Measurements from ENCODE around the gene RNF224.

RNF224 gene

DNA sequence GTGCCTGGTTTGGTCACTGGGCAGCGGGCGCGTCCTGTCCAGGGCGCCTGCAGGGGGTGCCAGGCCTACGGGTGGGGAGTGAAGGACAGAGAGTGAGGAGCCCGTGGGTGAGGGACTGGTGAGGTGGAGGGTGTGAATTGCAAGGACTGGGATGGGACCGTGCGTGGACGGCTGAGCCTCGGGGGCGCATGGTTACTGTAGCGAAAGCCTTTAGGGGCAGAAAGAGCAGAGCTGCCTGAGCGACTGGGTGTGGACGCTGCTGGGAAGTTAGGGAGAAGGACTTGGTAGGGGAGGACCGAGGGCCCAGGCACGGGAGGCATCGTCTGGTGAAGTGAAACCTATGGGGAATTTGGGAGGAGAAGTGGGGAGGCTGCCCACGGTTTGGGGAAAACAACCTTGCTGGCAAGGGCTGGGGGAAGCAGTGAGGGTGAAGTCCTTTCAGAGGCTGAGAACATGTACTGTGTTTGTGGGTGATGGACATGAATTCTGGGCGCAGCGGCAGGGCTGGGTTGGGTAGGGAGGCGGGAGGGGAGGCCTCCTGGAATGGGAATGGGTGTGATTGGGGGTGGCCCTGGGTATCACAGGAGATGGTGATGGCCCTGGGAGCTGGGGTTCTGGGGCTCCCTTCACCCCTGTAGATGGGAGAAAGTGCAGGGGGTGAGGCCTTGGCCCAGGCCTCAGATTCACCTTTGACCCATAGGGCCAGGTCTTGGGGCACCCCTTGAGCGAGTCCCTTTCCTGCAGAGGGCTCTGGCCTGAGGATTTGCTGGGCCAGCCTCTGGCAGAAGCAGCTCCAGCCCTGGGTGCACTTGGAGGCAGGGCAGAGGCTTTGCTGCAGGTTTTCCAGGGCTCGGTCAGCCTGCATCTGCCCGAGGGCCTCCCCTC is 48.5 kb downstream of the RNF224 start:
- no peak for DNase-seq

DNA sequence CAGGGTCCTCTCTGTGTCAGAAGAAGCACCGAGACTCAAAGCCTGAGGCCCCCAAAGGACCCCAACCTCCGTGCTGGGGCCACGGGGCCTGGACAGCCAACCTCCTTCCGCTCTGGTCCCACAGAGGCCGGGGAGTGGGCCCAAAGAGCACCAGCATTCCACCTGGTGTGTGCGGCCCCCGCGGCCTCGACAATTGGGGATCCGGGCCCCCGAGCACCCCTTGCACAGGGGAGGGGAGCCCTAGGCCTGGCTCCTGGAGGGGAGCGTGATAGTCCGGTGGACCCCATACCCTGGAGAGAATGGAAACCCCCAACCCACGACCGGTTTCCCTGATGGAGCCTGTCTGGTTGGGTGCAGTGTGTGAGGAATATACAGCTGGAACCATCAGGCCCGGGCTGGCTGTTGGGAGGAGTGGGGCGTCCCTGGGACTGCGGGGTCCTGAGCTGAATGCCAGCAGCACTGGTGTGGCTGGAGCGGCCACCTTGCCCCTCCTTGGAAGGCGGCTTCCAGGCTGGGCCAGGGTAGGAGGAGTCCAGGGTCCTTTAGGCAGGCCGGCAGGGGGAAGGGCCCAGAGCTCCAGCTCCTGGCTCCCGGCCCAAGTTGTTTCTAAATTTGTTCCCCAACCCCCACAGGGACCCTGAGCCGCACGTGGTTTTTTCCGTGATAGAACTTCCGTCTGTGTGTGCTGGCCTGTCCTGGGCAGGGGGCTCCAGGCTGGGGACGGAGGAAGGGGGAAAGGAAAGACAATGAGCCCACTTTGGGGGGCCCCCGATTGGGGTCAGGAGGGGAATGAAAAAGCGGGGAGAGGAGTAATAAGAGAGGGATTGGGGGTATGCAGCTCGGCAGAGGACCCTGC is 49.4 kb downstream of the RNF224 start:
- no peak for DNase-seq

DNA sequence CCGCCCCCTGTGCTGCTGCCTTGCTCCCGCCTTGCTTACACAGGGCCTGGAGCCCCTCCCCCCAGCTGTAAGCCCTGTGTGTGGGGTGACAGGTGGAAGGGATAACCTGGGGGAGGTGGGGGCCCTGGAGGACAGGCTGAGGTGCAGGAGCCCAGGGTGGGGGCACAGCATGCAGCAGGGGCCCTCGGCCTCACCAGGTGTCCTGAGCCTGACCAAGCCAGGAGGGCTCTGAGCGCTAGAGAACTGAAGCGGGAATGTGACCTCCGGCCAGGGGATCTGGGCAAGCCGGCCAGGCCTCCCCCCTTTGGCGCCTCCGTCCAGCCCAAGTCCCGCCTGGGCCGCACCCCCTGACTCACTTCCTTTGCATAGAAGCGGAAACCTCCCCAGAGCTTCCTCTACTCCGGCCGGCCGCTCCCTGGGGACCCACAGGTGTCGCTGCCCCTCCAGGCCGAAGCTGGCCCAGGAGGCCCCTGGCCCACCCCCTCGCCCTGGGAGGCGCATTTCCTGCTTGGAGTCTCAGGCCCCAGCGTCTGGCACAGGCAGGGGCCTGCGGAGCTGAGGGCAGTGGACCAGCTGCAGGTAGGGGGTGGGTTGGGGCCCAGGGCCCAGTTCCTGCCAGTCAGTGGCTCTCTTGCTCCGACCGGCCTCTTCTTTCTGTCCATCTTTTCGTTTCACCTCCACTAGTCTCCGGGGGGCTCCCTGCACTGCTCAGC is 50.2 kb downstream of the RNF224 start, which contains the start of gene TOR4A:
Gene TOR4A, plus strand, starts transcription at position 398 of the 713 bp plus-strand sequence. CDS start 964 bp downstream, outside the sequence.
- no peak for DNase-seq

DNA sequence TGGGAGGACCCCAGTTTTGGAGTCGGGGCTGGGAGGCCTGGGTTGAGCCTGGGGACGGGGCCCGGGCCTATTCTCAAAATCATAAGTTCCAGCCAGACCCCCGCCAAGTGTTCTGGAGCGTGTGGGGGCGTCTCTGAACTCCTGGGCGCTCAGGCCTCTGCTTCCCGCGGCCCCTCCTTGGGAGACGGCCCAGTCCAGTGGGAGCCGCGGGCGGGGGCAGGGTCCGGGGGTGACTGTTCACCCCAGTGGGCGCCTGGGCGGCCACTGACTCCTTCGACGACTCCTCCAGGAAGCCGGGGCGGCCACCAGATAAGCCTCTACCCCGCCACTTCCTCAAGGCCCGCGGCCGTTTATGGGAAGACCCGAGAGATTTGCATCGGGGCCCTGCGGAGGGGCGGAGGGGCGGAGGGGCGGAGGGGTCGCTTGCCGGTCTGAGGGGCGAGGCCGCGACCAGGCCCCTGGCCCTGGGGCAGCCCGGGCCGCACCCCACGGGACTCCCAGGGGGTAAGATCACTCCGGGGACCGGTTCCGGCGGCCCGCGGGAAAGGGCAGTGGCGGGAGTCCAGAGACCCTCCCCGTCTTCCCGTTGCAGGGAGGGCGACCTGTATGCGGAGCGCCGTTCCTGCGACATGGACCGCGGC is 50.9 kb downstream of the RNF224 start:
- no peak for DNase-seq
